ENCODE data around the gene RAB3C.
"Not testable (repeated sequence)": the region's sequence is repeated elsewhere in the genome, so short reads cannot be mapped to it uniquely, and the experiment has no call there.

The RAB3C gene

GRCh38 chr5:58602889-58603288 lies 20.0 kb downstream of the RAB3C start:
- not testable (repeated sequence) for DNase-seq (ENCODE audit: low read depth)

DNA sequence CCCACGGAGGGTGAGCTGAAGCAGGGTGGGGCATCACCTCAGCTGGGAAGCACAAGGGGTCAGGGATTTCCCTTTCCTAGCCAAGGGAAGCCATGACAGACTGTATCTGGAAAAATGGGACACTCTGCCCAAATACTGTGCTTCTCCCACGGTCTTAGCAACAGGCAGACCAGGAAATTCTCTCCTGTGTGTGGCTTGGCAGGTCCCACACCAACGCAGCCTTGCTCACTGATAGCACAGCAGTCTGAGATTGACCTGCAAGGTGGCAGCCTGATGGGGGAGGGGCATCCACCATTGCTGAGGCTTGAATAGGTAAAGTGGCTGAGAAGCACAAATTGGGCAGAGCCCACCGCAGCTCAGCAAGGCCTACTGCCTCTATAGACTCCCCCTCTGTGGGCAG lies 23.2 kb downstream of the RAB3C start:
- no peak for DNase-seq (ENCODE audit: low read depth)

DNA sequence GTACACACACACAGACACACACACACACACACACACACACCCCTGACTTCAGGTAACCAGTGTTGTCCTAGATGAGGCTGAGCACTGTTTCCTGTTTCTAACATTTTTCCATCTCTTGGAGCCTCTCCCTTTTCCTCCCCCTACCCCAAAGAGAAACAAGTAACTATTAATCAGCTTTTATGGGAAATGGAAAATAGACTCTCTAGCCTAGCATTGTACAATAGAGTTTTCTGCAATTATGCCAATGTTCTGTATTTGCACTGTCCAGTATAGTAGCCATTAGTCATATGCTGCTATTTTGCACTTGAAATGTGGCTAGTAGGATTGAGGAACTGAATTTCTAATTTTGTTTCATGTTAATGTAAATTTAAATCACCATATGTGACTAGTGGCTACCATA lies 33.1 kb downstream of the RAB3C start:
- no peak for DNase-seq (ENCODE audit: low read depth)

DNA sequence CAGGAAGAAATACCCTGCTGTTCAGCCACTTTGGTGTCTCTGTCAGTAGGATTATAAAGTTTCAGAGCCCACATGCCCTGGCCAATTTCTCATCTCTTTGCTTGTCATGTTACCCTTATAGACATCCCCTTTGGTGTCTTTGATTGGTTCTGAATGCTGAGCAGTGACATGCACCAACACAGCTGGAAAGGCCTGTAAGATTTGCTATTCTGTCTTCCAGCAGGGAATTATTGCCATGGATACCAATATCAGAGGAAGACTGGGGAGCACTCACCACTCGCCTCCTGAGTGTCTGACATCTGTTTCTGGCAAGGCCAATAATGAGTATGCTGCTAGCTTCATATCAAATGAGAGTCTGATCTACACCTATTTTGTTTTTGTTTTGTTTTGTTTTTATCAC lies 34.4 kb downstream of the RAB3C start:
- no peak for DNase-seq (ENCODE audit: low read depth)

- DNase-seq (ENCODE audit: low read depth) = no peak
Observed at GRCh38 chr5:58620336-58620735, 37.5 kb downstream of the RAB3C start.

DNA sequence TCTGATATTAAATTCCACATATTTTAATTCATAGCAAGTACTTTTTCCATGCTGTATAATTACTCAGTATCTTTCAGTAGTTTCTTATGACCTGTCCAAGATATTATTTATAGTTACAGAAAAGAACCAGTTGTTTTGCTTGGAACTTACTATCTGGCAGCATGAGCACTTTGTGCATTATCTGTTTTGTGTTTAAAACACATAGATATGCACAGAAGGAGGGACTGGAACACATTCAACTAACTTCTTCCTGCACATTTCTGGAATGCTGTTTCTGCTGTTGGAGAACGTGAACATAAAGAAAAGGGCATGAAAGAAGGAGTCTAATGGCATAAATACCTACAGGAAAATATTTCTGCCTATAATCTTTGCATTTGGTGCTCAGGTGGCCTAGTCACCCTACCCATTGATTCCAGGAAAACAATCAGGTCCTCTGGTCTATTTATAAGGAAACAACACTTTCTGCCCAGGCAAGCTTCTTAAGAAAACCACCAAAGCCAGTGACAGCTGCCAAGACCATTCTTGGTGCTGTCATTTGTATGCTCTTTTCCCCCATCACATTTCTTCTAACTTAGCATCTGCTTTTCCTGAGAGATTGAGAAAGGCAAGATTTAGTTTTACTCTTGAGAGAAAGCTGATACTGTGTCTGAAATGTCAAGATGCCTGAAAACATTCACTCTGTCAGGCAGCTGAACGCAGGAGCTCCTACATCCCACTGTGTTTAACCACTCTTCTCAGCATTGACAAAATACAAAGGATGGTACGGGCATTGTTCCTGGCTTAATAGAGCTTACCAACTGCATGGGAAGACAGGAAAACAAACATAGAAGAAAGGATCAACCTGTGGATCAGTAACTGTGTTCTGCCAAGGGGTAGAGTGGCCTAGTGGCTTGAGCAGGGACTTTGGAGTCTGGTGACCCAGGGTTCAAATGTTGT lies 40.3 kb downstream of the RAB3C start:
- DNase-seq (ENCODE audit: low read depth) = no peak

GRCh38 chr5:58628626-58629025 lies 45.8 kb downstream of the RAB3C start:
- no peak for DNase-seq (ENCODE audit: low read depth)

DNA sequence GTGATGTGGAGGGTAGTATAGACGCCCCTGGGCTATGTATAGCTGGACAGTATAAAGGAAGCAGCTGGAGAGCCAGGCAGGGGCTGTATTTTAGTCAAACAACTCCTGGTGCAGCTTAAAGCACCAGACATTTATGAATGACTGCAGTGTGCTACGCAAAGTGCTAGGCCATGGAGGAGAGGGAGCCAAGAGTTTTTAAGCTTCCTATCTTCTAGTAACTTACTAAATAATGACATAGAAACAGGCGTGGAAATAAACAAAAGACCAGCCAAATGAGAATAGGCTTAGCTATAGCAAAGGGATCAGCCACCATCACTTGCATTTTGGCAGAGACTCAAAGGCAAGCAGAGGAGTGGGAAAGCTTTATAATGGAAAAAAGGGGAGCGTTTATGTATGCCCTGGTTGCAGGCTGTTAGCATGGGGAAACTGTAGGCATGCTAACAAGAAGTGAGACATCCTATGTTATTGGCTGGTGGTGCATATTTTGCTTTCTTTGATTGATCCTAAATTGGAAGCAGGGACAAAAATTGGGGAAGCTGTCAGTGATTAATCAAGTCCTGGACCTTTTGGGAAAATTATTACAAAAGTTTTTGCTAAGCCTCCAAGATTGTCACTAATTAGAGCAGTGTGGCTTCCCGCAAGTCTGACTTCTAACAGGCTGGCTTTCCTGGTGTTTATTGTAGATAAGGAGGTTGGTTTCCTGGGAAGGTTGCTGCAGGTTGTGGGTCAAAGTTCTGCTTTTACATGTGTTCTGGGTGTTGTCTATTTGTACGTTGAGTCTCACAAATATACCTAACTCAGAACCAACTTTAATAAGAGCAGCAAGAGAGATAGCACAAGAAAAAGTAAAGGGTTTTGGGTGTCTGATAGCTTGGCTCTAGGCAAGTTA lies 46.6 kb downstream of the RAB3C start:
- no peak for DNase-seq (ENCODE audit: low read depth)

DNA sequence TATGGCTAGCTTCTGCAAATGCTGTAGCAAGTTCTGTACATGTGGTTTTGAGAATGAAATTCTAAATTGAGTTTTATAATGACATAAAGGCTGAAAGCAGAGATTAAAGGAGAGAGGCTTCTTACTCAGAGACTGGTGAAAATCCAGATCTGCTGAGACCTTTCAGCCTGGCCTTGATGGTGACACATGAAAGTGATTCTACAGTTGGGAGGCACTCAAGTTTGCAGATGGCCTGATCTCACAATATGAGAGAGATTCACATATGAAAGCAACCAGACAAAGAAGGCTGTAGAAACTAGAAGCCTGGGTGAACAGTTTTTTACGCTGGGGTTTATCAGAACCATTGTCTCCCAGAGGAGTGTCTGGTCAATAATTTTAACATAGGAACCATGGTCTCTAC lies 49.0 kb downstream of the RAB3C start:
- DNase-seq (ENCODE audit: low read depth) = no peak

GRCh38 chr5:58635416-58635815 lies 52.5 kb downstream of the RAB3C start:
- no peak for DNase-seq (ENCODE audit: low read depth)

DNA sequence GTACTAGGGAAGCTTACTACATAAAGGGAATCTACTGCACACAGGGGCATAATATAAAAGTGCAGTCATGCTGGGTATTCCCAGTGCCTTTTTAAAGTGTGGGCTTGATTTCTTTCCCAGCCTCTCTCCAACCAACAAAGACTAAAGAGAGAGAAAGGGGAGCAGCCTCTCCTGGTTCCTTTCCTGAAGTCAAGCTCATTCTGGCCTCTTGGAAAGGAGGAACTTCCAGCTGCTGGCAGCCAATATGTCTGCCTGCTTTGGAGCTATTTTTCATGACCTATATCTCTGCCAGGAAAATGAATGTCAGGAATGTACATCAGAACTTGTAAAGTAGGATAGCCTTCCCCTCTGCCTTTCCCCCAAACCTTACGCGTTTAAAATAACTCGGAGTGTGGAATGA lies 57.1 kb downstream of the RAB3C start:
- DNase-seq (ENCODE audit: low read depth) = no peak

DNA sequence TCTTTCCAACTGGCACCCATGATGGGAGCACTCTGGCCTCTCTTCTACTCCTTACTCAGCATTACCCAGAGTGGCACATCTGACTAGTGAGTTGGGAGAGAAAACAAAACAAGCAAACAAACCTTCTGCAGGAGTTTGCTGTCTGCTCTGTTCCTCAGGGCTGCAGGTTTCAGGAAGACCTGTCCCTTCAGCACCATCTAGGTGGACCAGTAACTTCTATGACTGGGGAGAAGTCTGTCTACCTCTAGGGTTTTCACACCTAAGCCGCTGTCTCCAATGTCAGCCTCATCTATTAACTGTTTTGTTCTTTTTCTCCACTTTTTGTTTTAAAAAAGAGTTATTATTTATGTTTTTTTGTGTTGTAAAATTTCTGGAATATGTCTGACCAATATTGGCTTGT lies 58.7 kb downstream of the RAB3C start:
- DNase-seq (ENCODE audit: low read depth) = no peak

- DNase-seq (ENCODE audit: low read depth) = no peak
Observed at GRCh38 chr5:58648846-58649245, 66.0 kb downstream of the RAB3C start.

- DNase-seq (ENCODE audit: low read depth) = no peak
Observed at GRCh38 chr5:58649716-58650115, 66.8 kb downstream of the RAB3C start.

- no peak for DNase-seq (ENCODE audit: low read depth)
Observed at GRCh38 chr5:58653521-58653920, 70.6 kb downstream of the RAB3C start.

DNA sequence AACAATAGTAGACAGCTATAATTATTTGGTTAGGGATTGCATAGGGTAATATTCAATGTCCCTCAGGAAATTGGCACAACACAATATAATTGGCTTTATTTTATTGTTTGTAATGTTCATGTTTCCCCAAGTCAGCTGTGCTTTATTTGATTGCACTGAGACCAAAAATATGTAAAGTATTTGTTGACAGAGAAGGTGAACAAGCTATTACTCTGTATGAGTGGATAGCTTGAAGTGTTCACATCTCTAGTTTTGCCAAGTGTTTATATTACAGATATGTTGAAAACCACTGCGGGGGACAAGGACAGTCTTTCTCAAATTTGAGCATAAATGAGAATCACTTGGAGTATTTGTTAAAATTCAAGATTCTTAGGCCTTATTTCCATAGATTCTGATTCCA lies 83.3 kb downstream of the RAB3C start:
- DNase-seq (ENCODE audit: low read depth) = no peak

GRCh38 chr5:58666598-58667581 lies 84.0 kb downstream of the RAB3C start:
- DNase-seq (ENCODE audit: low read depth) = no peak

- DNase-seq (ENCODE audit: low read depth) = no peak
Observed at GRCh38 chr5:58670582-58670981, 87.7 kb downstream of the RAB3C start.

DNA sequence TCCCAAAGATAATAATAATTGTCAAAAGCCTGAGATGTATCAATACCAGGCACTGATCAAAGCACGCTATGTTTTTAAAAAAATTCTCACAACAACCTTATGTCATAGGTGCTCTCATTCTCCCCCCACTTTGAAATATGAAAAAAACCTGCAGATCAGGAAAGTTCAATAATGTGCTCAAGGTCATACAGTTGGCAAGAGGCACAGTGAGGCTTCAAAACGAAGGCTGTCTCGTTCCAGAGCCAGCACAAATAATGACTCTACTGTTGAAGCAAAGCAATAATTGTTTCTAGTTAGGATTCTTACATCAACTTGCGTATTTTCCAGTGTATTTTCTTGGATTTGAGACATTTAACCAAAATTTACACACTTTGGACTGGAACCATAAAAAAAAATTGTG lies 88.3 kb downstream of the RAB3C start:
- no peak for DNase-seq (ENCODE audit: low read depth)

DNA sequence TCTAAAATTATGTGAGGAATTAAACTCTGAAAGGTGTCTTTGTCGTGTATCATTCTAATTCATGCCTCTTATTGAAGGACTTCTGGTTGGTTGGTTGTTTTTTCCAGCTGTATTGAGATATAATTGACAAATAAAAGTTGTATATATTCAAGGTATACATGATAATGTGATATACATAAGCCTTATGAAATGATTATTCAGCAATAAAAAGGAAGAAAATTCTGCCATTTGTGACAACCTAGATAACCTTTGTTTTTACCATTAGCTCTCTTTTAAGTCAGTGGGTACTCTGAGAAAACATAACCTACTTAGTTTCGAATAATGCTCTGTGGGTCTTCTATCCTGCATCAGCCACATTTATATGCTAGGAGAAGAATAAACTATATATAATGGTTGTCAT lies 89.6 kb downstream of the RAB3C start:
- no peak for DNase-seq (ENCODE audit: low read depth)

DNA sequence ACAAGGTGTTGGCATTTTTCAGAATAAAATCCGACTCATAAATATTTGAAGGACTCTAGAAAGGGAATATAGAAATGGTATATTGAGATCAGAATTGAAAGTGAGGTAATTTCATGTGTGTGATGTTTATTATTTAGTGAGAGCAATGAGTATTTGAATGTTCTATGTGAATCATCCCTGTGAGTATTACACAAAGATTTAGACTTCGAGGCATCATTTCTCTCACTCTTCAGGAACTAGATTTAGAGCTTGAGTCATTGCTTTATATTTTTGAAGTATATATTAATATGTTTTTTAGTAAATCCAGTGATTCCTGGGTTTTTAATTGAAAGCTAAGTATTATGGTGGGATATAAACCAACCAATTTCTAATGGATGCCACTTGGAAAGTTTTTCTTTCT lies 91.2 kb downstream of the RAB3C start:
- no peak for DNase-seq (ENCODE audit: low read depth)

DNA sequence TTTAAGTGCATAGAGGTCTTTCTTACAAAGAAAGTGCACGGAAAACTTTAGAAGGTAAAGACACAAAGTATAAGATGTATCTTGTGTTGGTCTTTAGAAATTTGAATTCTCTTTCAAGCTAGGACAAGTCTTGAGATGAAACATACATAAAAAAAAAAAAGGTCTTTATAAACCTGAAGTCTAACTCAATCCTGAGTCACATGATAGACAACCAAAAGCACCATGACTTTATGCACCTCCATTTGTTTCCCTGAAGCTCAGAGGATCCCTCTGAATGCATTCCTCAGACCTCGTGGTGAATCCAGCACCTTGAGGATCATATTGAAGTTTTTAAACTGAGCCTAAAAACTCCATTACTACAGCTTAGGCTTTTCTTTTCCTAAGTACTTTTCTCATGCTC lies 91.8 kb downstream of the RAB3C start:
- no peak for DNase-seq (ENCODE audit: low read depth)

All from stimulated activated CD8-positive, alpha-beta memory T cell treated with anti-CD3 and anti-CD28 coated beads, Interleukin-4, amount 100 ng/mL, for 24 hours (primary cell).